Measurements from ENCODE around the gene CRACR2A.

DNA sequence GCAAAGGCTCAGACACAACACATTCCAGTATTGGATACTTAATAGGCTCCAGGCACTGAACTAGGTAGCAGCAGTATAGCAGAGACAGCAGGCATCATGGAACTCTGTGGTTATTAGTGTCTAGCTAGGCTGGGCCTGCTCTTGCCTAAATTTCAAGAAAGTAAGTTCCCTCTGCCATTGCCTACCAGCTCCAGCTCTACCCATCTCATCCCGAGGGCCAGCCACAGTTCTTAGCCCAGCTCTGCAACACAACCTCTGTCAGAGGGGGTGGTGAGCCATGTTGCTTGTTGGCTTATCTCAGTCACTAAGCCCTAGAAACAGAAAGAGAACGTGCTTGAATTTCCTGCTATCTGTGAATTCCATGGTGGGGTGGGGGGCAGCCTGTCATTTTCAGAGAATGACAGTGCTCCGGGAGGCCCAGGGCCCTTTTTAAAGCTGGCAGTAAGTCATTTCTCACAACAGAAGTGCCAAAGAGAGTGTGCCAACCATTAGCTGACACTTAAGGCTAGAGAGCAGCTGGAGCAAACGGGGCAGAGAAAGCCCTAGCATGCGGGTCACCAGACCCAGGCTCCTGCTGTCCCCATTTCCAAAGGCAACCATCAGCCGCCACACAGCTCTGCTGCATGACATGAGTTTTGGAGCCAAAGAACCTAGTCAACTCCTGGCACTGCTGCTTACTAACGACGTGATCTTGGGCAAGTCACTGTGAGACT lies 156.1 kb downstream of the CRACR2A start:
- TF ChIP-seq, protein P1, sequence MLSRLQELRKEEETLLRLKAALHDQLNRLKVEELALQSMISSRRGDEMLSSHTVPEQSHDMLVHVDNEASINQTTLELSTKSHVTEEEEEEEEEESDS (CRISPR knock-in tag; IDR thresholded peaks at IDR 0.05): no peak
- TF ChIP-seq FOSL1 (tag; conservative IDR thresholded peaks at IDR 0.05) (no peak), NR2C2 (CRISPR knock-in tag; IDR thresholded peaks at IDR 0.05) (no peak), NR2C2 (tag; IDR thresholded peaks at IDR 0.05) (no peak), MTF1 (CRISPR knock-in tag; IDR thresholded peaks at IDR 0.05; ENCODE audit: borderline replicate concordance) (no peak), ZEB2 (IDR thresholded peaks at IDR 0.05) (no peak), EZH2 (IDR thresholded peaks at IDR 0.05; ENCODE audit: borderline replicate concordance, low read depth, low read length) (no peak), JUN (IDR thresholded peaks at IDR 0.05; ENCODE audit: borderline replicate concordance, low read depth, low read length) (no peak), JUN (CRISPR knock-in tag; IDR thresholded peaks at IDR 0.05; ENCODE audit: borderline replicate concordance) (no peak)
- TF ChIP-seq, protein P2, sequence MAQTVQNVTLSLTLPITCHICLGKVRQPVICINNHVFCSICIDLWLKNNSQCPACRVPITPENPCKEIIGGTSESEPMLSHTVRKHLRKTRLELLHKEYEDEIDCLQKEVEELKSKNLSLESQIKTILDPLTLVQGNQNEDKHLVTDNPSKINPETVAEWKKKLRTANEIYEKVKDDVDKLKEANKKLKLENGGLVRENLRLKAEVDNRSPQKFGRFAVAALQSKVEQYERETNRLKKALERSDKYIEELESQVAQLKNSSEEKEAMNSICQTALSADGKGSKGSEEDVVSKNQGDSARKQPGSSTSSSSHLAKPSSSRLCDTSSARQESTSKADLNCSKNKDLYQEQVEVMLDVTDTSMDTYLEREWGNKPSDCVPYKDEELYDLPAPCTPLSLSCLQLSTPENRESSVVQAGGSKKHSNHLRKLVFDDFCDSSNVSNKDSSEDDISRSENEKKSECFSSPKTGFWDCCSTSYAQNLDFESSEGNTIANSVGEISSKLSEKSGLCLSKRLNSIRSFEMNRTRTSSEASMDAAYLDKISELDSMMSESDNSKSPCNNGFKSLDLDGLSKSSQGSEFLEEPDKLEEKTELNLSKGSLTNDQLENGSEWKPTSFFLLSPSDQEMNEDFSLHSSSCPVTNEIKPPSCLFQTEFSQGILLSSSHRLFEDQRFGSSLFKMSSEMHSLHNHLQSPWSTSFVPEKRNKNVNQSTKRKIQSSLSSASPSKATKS (CRISPR knock-in tag; IDR thresholded peaks at IDR 0.05): no peak
- TF ChIP-seq, protein P3, sequence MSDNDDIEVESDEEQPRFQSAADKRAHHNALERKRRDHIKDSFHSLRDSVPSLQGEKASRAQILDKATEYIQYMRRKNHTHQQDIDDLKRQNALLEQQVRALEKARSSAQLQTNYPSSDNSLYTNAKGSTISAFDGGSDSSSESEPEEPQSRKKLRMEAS (CRISPR knock-in tag; IDR thresholded peaks at IDR 0.05): no peak

All from K562 (cell line).